Adrenal gland (tissue), 5 donors: ENCODE data around the gene CYB561D2.

Source experiments
- POLR2A ChIP-seq, 2 donors: fragments of 450-650 bp; IDR thresholded peaks; one replicate each; pipeline ENCODE4 v1.6.1; 2017; ENCODE audit warnings: antibody characterized with exemption in 2 of 2, mild to moderate bottlenecking in 2 of 2, moderate library complexity in 1 of 2
- TF ChIP-seq, protein P1 (sequence below), 6 experiments: fragments of 450-650 bp in 4 of 6; fragments of 200-600 bp in 2 of 6; sonication (generic) in 1 of 6; IDR thresholded peaks; 1 replicate in 5 of 6; 2 replicates in 1 of 6; pipeline versions ENCODE4 v1.5.1 to v1.8.0; 2016 to 2021; ENCODE audit warnings: antibody characterized with exemption in 6 of 6, mild to moderate bottlenecking in 2 of 6, moderate library complexity in 1 of 6
- donor health status: DM: no; HTN: no; CAD: no.

DNA sequence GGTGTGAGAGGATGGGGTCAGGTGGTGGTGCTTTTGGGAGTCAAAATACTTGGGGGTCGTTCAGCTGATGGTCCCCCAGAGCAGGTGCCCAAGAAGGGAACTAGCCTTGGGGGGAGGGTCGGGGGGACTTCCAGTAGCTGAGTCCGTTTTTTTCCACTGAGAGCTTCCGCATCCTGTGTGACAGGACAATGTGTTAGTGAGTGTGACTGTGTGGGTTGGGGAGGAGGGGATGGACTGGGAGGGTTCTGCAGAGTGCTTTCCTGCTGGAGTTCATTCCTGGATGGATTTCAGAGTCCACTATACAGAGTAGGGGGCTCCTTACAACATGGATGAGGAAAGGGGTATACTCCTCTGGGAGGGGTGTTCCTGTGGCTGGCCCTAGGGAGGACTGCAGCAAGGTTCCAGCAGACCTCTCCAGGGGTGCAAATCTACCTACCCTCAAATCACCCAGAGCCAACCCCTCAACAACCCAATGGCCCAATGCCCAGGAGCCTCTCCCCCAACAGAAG is 27.5 kb upstream of the CYB561D2 start:
- no peak for TF ChIP-seq POLR2A (IDR thresholded peaks at IDR 0.05)
- TF ChIP-seq, protein P1, sequence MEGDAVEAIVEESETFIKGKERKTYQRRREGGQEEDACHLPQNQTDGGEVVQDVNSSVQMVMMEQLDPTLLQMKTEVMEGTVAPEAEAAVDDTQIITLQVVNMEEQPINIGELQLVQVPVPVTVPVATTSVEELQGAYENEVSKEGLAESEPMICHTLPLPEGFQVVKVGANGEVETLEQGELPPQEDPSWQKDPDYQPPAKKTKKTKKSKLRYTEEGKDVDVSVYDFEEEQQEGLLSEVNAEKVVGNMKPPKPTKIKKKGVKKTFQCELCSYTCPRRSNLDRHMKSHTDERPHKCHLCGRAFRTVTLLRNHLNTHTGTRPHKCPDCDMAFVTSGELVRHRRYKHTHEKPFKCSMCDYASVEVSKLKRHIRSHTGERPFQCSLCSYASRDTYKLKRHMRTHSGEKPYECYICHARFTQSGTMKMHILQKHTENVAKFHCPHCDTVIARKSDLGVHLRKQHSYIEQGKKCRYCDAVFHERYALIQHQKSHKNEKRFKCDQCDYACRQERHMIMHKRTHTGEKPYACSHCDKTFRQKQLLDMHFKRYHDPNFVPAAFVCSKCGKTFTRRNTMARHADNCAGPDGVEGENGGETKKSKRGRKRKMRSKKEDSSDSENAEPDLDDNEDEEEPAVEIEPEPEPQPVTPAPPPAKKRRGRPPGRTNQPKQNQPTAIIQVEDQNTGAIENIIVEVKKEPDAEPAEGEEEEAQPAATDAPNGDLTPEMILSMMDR (IDR thresholded peaks at IDR 0.05) = no peak
